ENCODE results near the gene ZBTB25. TPM values are rescaled to one million over a fixed set of nuclear protein-coding genes. Genes with fewer than 3 reads are reported as not detected.

The ZBTB25 gene
- total RNA-seq, 1 experiment from 2014 or later = 19.0 TPM

- no peak overlapping the region for H3K9ac ChIP-seq (ENCODE audit: low read length)
- CTCF ChIA-PET = interaction anchor here (1.2 to 1.6 kb wide), 2 partner anchors 12 to 18 kb away, joined by 3 to 4 read pairs; no protein-coding TSS in a partner anchor
- POLR2A ChIA-PET = no interaction called here
- no peak overlapping the region for H2AFZ ChIP-seq (ENCODE audit: low read depth, low read length, poor library complexity, severe bottlenecking)
- no peak for TF ChIP-seq EZH2phosphoT487 (IDR thresholded peaks at IDR 0.05; ENCODE audit: borderline replicate concordance)
- no peak for TF ChIP-seq EGR1 (IDR thresholded peaks at IDR 0.05; ENCODE audit: low read depth)
- no peak for TF ChIP-seq EZH2 (IDR thresholded peaks at IDR 0.05)
- TF ChIP-seq CTCF (IDR thresholded peaks at IDR 0.05 in 2 of 3, conservative IDR thresholded peaks at IDR 0.05 in 1 of 3; ENCODE audit: borderline replicate concordance in 1 of 3, insufficient read depth in 1 of 3, low read depth in 2 of 3, low read length in 2 of 3) = no peak
- no peak for TF ChIP-seq REST (IDR thresholded peaks at IDR 0.05; ENCODE audit: low read depth)
- TF ChIP-seq CBX3 (IDR thresholded peaks at IDR 0.05; ENCODE audit: low read depth) = no peak
- H3K27ac ChIP-seq (ENCODE audit: low read depth, low read length) = no peak overlapping the region
- H3K4me1 ChIP-seq (ENCODE audit: control insufficient read depth in 1 of 2, insufficient read depth in 2 of 2, low read length in 2 of 2) = peaks cover 4 to 9% of the 10 kb centered on the region in 2 experiments; a peak in 3 of 4 replicates
- intact Hi-C loops (cut with micrococcal nuclease) = no loop called here
- no peak overlapping the region for H3K4me2 ChIP-seq (ENCODE audit: low read length)
- no peak for ATAC-seq
- H4K20me1 ChIP-seq (ENCODE audit: insufficient read depth) = no peaks in the 10 kb centered on the region
- BruUV-seq (replicated peaks) = no TSS peak
- no peaks in the 10 kb centered on the region for H3K9me2 ChIP-seq (ENCODE audit: insufficient read depth)
- no peak for DNase-seq (ENCODE audit: low read depth, low spot score)
- H3K9me3 ChIP-seq (ENCODE audit: control insufficient read depth in 1 of 2, insufficient read depth in 1 of 2, low read depth in 1 of 2, low read length in 2 of 2) = no peaks in the 10 kb centered on the region
- no peaks in the 10 kb centered on the region for H3K79me2 ChIP-seq (ENCODE audit: insufficient read depth, low read length)
- no peaks in the 10 kb centered on the region for H3K27me3 ChIP-seq (ENCODE audit: insufficient read depth, low read length)
- RAD21 ChIA-PET (ENCODE audit: low non-redundant PET in 1 of 2, low total read pairs in 2 of 2, uncharacterized antibody in 2 of 2, unreplicated experiment in 2 of 2) = interaction anchor here in 1 of 2 experiments (0.6 kb wide), 1 partner anchor 109 kb away, joined by 3 read pairs; no protein-coding TSS in a partner anchor
- H3K4me3 ChIP-seq (replicated peaks in 1 of 2; ENCODE audit: low read depth in 1 of 2, low read length in 2 of 2) = no peak overlapping the region
- peaks cover 44 to 53% of the 10 kb centered on the region in 2 experiments for H3K36me3 ChIP-seq (ENCODE audit: control insufficient read depth in 1 of 2, insufficient read depth in 2 of 2, low read length in 2 of 2)
Measured at GRCh38 chr14:64447876-64448670, 55.6 kb downstream of the ZBTB25 start.

Measured in HCT116 (cell line).